Renal cortical epithelial cell (primary cell): ENCODE data around the gene PYROXD2. TPM values are rescaled to one million over a fixed set of nuclear protein-coding genes. Genes with fewer than 3 reads are reported as not detected.

Experiments
- DNase-seq: peaks from one replicate; pipeline ENCODE4 v3.0.0-alpha.2; 2011; ENCODE audit warnings: low read depth
- total RNA-seq: library from RNA; depleted of rRNA; stranded (reverse); fragments of >200 nt; gene quantifications from 2 replicates; pipeline ENCODE4 v1.2.3, GENCODE V29; 2014

PYROXD2 gene
- total RNA-seq, 1 donor from 2014 or later, result 4.6 TPM

- no peak for DNase-seq
Measured at GRCh38 chr10:98414578-98414931, 427 bp downstream of the PYROXD2 start.

- no peak for DNase-seq
Measured at GRCh38 chr10:98411768-98412167, 3.2 kb downstream of the PYROXD2 start.

GRCh38 chr10:98411166-98411565 lies 3.8 kb downstream of the PYROXD2 start:
- DNase-seq, result no peak

- DNase-seq, result no peak
Measured at GRCh38 chr10:98410759-98411158, 4.2 kb downstream of the PYROXD2 start.

- DNase-seq, result no peak
Measured at GRCh38 chr10:98410135-98410743, 4.7 kb downstream of the PYROXD2 start.

- no peak for DNase-seq
Measured at GRCh38 chr10:98408799-98409198, 6.2 kb downstream of the PYROXD2 start.

- no peak for DNase-seq
Measured at GRCh38 chr10:98407744-98408241, 7.2 kb downstream of the PYROXD2 start.

- DNase-seq, result no peak
Measured at GRCh38 chr10:98407017-98407743, 7.8 kb downstream of the PYROXD2 start.

- DNase-seq, result no peak
Measured at GRCh38 chr10:98405422-98405821, 9.6 kb downstream of the PYROXD2 start.

- peak; percentile 41 for DNase-seq
Measured at GRCh38 chr10:98404571-98405359, 10.2 kb downstream of the PYROXD2 start.

GRCh38 chr10:98403812-98404504 lies 11.0 kb downstream of the PYROXD2 start:
- no peak for DNase-seq

GRCh38 chr10:98402931-98403718 lies 11.9 kb downstream of the PYROXD2 start:
- DNase-seq, result no peak

GRCh38 chr10:98402478-98402877 lies 12.5 kb downstream of the PYROXD2 start:
- no peak for DNase-seq

- no peak for DNase-seq
Measured at GRCh38 chr10:98400482-98400881, 14.5 kb downstream of the PYROXD2 start.

GRCh38 chr10:98399784-98400183 lies 15.2 kb downstream of the PYROXD2 start:
- DNase-seq, result no peak

GRCh38 chr10:98397089-98397600 lies 17.8 kb downstream of the PYROXD2 start:
- no peak for DNase-seq

- DNase-seq, result no peak
Measured at GRCh38 chr10:98396096-98397063, 18.6 kb downstream of the PYROXD2 start.

- no peak for DNase-seq
Measured at GRCh38 chr10:98394851-98395440, 20.0 kb downstream of the PYROXD2 start.

- no peak for DNase-seq
Measured at GRCh38 chr10:98391578-98391991, 23.4 kb downstream of the PYROXD2 start.
